ENCODE data around the gene F10.

F10 gene

GRCh38 chr13:113176822-113177221 lies 54.2 kb downstream of the F10 start:
- DNase-seq: no peak

GRCh38 chr13:113178070-113178895 lies 55.7 kb downstream of the F10 start:
- no peak for DNase-seq

DNA sequence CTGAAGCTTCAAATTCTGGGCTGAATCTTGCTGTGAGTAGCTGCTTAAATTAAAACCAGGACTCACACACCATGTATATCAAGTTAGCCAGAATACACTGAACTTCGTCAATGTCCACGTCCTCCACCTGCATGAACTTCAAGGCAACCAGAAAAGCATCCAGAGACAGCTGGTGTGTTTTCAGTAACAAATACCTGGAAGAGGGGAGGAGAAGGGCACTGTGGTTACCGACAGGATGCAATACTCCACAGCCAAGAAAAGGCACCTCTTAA lies 56.2 kb downstream of the F10 start:
- no peak for DNase-seq

- DNase-seq: no peak
Measured at GRCh38 chr13:113179374-113180230, 57.0 kb downstream of the F10 start.

DNA sequence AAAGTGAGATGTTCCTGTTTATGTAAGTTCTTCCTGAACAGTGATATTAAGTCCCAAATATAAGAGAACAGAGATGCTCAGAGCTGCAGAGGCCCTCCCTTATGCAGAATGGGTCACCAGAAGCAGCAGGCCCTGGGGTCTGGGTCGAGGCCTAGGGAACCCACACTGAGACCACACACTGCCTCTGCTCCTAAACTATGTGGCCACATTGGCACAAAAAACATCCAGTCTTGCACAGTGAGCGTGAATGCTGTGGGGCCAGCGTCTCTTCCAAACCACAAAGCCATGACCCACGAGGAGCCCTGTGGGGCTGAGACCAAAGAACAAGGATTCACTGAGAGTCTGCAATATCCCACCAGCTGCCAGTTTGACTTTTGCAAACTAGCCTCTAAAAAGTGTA lies 59.4 kb downstream of the F10 start:
- no peak for DNase-seq

GRCh38 chr13:113183450-113184129 lies 61.0 kb downstream of the F10 start:
- DNase-seq: no peak

GRCh38 chr13:113184568-113185440 lies 62.2 kb downstream of the F10 start:
- DNase-seq: no peak

GRCh38 chr13:113186061-113186900 lies 63.7 kb downstream of the F10 start:
- no peak for DNase-seq

GRCh38 chr13:113187263-113187669 lies 64.7 kb downstream of the F10 start:
- no peak for DNase-seq

GRCh38 chr13:113187883-113188665 lies 65.5 kb downstream of the F10 start:
- no peak for DNase-seq

DNA sequence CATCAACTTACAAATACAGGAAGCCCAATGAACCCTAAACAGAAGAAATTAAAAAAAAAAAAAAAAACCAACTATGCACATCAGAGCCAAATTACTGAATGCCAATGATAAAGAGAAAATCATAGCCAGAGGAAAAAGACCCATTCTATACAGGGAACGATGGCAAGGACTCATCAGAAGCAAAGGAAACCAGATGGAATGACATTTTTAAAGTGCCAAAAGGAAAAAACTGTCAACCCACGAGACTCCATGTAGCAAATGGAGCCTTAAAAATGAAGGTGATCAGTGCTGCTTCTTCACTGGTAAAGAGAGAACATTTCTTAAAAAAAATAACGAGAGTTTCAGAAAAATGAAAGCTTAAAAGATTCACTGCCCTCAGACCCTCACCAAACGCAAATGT lies 67.6 kb downstream of the F10 start:
- DNase-seq: no peak

GRCh38 chr13:113192279-113192678 lies 69.7 kb downstream of the F10 start:
- no peak for DNase-seq

DNA sequence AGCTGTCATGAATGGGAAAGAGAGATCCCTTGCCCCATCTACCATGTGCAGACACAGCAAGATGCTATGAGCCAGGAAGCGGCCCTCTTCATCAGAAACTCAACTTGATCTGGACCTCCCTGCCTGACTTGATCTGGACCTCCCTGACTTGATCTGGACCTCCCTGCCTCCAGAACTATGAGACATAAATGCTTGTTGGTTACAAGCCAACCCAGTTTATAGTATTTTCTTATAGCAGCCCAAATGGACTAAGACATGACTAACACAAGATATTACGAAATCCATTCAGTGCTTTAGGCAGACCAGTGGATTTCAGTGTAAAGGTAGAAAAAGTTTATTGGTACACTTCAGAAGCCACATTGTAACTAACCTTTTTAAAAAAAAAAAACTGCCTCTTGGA lies 70.3 kb downstream of the F10 start:
- no peak for DNase-seq

- DNase-seq: no peak
Measured at GRCh38 chr13:113195360-113195759, 72.8 kb downstream of the F10 start.

- no peak for DNase-seq
Measured at GRCh38 chr13:113196970-113197737, 74.6 kb downstream of the F10 start.
